Gastroesophageal sphincter (tissue), 3 donors: ENCODE measurements around the gene ARMC2.

Experiments
- POLR2A ChIP-seq, 2 donors: fragments of 450-650 bp; IDR thresholded peaks; one replicate each; pipeline ENCODE4 v1.6.1; 2017; ENCODE audit warnings: antibody characterized with exemption in 2 of 2, mild to moderate bottlenecking in 2 of 2, moderate library complexity in 1 of 2
- POLR2AphosphoS5 ChIP-seq: sonication (generic); formaldehyde crosslinking; IDR thresholded peaks from one replicate; pipeline ENCODE4 v1.6.1; 2017; ENCODE audit warnings: antibody characterized with exemption
- TF ChIP-seq, protein P1 (sequence below), 4 experiments: fragments of 200-600 bp in 2 of 4; fragments of 450-650 bp in 2 of 4; sonication (generic) in 1 of 4; IDR thresholded peaks; one replicate each; pipeline ENCODE4 v1.5.1; 2017 to 2019; ENCODE audit warnings: antibody characterized with exemption in 4 of 4, mild to moderate bottlenecking in 2 of 4, moderate library complexity in 2 of 4

DNA sequence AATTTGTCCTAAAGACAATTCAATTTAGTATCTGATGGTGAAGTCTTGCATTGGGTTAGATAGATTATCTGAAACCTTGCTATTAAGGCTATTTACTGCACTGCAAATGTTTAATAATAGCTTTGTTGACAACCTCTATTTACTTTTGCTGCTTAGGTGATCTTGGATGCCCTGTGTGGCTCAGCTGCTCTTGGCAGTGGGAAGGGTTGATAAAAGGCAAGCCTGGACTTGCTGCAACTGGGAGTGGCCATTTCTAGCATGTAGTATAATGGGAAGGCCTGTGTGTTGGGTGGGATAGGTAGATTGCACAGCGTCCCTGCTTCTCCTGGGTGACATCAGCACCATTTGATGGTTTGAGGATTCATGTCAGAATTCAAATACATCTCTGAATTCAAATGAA lies 49.1 kb downstream of the ARMC2 start:
- TF ChIP-seq POLR2AphosphoS5 (no peak), POLR2A (IDR thresholded peaks at IDR 0.05) (no peak)
- TF ChIP-seq, protein P1, sequence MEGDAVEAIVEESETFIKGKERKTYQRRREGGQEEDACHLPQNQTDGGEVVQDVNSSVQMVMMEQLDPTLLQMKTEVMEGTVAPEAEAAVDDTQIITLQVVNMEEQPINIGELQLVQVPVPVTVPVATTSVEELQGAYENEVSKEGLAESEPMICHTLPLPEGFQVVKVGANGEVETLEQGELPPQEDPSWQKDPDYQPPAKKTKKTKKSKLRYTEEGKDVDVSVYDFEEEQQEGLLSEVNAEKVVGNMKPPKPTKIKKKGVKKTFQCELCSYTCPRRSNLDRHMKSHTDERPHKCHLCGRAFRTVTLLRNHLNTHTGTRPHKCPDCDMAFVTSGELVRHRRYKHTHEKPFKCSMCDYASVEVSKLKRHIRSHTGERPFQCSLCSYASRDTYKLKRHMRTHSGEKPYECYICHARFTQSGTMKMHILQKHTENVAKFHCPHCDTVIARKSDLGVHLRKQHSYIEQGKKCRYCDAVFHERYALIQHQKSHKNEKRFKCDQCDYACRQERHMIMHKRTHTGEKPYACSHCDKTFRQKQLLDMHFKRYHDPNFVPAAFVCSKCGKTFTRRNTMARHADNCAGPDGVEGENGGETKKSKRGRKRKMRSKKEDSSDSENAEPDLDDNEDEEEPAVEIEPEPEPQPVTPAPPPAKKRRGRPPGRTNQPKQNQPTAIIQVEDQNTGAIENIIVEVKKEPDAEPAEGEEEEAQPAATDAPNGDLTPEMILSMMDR (IDR thresholded peaks at IDR 0.05): no peak
